Measurements from ENCODE around the gene PITPNM3.

Gene PITPNM3

DNA sequence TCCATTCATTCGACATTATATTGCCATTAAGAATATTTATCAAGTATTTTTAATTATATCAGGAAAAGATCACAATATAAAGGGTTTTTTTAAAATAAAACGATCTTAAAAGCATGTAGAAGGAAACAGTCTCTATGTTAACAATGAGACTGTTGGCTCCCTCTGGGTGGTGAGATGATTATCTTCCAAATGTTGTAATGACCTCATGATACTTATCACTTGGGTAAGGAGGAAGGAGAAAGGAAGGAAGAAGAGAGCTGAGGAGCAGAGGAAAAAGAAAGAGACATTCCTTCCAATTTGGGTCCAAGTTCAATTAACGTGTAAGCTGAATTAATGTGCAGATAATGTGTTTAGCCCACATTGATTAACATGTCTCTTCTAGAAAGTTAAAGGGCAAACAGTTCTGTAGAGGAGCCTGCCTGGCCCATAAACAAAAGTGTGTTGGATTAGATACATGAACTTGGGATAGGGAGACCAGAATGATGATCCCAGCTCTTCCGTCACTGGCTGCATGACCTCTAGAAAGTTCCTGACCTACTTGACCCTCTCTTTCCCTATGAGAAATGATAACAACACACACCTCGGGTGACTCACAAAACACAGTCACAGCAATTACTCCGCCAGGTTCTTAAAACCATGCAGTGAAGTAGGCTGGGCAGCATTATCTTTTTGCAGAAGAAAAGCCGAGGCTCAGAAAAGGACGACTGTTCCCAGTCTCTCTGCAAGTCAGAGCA, 80.1 kb downstream of the PITPNM3 start:
- no peak for DNase-seq

DNA sequence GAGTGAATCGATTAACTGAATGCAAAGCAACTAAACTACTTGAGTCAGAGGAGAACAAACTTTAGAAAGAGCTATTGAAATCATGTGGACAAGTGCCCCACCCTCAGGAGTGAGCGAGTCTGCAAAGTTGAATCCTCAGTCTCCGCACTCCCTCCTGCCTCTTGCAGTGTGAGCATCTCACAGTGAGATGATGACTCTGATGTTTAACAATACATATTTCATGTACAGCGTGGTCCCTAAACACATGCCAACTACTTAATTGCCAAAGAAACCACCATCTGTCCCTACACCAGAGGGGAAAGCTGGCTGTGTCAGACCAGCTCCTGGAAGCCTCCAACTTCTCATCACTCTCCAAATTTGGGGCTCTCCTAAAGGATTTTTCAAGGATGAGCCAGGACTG, 80.9 kb downstream of the PITPNM3 start:
- no peak for DNase-seq

DNA sequence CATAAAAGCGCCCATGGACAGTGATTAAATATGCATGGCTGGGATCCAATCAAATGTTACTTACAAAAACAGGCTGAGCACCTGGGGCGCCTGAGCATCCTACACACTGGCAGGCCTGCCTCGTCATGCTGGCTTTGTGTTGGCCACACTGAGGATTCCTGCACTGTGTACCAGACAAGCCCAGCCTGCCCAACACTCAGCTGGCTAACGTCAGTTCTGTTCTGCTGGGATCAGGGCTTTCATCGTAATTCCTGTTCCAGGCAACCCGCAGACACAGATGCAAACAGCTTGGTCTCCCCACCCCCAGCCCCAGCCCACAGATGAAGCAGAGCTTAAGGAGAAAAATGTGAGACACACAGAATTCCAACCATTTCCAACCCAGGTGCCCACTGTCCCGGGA, 81.4 kb downstream of the PITPNM3 start:
- no peak for DNase-seq

DNA sequence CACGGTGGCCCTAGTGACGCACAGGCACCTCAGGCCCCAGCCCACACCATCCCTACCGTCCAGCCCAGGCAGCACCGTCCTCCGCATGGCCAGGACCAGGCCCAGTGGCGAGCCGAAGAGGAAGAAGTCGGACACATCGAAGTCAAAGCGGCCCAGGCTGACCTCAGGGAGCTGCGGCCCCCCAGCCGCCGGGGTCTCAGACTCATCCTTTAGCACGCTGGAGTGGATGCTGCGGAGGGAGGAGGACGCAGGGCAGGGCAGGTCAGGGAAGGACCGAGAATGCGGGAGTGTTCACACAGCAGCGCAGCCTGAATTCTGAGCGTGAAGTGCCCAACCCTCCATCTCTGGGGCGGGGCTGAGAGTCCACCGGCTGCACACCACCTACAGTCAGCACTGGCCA, 82.0 kb downstream of the PITPNM3 start:
- DNase-seq, result no peak

DNA sequence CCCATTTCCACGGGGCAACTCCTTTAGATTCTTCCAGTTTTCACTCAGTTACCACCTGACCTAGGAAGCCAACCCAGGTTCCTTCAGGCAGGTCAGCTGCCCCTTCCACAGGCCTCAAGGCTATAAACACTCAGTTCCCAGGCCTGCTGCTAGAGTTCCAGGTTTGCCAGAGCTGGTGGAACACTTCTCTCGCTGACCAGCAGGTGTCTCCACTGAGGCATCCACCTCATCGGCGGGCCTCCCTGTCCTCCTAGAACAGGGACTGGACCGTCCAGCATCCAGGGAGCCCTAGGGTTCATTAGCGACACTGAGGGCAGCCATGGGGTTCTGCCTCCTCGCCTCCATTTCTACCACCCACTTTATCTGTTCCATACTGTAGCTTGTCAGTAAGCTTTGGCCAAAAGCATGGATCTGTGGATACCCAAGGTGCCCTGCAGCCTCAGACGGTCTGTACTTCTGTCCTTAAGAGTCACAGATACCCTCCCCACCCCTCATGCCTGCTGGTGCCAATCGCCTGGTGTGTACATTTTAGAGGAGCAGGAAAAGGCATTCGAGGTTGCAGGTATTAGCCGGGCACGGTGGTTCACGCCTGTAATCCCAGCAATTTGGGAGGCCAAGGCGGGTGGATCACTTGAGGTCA, 83.1 kb downstream of the PITPNM3 start:
- DNase-seq, result peak; percentile 25 to 41

DNA sequence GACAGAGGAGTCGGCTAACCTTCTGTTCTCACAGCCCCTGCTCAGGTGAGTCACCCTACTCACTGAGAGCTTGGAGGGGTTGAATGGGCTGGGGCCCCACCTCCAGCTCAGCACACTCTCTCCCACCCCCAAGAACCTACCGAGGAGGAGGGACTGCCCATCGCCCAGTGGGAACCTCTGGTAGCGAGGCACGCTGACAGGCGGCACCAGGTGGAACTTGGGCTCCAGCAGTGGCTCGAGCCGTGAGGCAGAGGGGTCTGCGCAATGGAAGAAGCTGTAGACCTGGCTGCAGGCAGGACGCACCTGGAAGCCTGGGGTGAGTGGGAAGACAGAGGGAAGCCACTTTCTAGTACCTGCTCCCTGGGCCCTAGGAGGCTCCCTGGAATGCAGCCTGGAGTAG, 83.8 kb downstream of the PITPNM3 start:
- no peak for DNase-seq

DNA sequence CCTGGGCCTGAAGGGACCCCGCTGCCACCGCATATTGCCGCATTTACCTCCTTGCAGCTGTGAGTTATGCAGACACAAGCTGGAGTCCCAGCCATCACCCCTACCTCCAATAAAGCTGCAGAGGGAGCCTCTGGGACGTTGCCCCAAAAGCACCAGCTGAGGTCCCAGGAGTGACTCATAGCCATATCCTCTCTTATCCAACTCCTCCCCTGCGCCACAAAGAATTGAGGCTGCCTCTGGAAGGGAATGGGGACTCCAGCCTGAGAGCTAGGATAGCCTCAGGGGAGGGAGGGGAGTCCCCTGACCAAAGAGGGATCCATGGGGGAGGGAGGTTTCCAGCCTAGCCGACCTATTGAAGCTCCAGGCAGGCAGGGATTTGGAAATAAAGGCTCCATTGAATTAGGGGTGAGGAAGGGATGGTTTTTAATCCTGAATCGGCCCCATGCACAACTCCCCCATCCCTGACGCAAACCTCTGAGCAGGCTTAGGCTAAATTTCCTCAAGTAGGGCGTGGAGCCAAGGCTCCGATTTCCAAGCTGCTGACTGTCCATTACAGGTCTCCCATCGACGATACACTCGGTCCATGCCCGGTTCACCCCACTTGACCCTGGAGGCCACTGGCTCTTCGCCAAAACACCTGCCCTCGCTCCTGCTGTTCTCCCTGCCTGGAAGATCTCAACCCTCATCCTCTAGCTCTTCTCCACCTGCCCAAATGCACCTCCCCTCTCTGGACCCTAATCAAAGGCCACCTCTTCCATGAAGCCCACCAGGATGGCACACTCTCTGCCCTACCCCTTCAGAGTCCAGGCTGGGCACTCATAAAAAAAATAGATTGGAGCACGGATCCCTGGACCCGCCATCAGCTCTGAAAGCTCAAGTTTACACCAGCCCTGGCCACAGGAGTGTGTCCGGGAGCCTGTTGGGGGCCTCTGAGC, 84.6 kb downstream of the PITPNM3 start:
- peak in 1 of 2 donors; percentile 22 for DNase-seq

DNA sequence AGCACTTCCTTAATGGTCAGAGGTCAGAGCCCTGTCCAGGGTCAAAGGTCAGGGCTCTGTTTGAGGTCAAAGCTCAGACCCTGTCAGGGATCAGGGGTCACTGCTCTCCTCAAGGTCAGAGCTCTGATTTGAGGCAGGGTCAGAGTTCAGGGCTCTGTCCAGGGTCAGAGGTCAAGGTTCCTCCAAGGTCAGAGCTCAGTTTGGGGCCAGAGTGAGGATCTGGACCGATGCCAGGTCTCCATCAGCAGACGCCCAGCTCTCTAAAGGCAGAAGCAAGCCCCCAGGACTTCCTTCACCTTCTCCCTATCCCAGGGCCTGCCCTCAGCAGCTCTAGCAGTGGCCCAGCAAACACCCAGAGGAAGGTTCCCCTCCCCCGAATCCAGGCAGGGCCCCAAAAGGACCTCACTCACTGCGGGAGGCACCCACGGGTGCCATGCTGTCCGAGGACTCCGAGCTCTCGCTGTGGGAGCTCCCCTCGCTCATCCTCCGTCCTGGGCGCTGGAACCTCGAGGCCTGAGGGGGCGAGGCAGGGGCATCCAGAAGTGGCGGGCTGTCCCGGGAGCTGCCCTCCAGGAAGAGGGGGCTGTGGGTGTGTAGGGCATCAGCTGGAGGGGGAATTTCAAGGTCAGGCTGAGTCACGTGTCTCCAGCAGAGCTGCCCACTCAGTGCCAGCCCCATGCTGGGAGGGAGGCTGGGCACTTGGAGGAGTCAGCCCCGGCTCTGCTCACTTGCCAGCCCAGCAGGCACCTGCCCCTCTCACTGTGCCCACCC, 85.4 kb downstream of the PITPNM3 start:
- no peak for DNase-seq

DNA sequence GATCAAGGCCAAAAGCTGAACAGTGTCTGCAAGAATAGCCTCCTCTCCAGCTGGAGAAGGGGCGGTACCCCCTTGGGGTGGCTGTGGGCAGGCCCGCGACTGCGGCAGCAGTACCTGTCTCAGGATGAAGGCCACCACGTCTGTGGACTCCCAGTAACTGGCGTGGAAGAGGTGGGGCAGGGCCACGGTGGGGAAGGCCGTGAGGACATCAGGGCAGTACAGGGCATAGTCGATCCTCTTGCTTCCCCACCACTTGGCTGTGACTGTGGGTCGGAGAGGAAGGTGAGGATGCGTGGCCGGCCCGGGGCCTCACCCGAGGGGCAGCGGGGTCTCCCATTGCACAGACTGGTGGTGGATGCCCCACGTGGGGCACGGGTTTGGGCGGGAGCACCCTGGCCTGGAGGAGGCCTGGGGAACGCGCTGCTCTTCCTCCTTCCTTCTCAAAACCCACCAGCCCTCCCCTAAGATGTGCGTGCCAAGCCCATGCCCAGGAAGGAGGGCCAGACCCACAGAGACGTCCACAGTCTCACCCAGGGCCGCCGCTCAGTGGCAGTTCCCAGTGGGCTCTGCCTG, 86.1 kb downstream of the PITPNM3 start:
- DNase-seq, result no peak

DNA sequence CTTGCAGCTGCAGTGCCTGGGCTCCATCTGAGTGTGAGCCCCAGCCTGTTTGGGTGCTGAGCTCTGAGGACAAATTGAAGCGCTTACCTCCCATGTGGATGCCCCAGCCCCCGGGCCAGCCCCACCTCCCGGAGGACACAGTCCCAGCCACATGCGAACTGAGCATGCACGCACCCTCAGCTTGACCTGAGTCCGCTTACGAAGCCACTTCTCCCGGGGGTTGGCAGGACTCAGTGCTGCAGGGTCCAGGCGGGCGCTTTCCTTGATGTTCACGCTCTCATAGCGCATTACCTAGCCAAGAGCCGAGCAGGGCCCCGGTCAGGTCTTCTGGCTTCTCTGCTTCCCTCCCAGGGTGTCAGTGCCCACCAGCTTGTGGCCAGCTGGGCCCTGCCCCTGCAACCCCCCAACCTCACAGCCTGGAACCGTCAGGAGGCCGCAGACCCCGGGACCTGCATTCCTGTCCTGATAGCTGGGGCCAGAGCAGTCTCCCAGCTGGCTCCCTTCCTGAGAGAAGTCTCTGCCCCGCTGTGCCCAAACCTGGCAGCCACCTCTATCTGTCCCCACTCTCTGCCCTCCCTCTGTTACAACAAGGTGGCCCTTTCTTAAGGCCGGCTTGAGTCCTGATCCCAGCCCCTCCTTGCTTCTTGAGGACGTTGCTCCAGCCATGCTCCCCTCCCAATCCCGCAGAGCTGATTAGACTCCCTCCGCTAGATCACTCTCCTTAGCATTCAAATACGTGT, 88.1 kb downstream of the PITPNM3 start:
- DNase-seq, result no peak

DNA sequence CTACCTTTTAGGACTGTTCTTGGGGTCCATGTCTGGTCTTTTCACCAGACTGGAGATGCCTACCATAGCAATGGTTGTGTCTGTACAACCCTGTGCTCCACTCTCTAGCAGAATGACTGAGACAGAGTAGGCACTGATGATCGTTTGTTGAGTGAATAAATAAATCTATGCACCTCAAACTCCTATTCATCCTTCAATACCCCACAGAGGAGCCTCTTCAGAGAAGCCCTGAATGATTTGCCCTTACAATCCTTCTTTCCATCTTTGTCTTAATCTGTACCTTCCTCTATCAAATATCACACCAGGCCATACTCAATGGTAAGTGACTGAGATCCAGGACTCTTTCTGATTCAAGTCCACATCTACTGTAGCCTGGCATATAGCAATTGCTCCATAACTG, 88.8 kb downstream of the PITPNM3 start:
- no peak for DNase-seq

DNA sequence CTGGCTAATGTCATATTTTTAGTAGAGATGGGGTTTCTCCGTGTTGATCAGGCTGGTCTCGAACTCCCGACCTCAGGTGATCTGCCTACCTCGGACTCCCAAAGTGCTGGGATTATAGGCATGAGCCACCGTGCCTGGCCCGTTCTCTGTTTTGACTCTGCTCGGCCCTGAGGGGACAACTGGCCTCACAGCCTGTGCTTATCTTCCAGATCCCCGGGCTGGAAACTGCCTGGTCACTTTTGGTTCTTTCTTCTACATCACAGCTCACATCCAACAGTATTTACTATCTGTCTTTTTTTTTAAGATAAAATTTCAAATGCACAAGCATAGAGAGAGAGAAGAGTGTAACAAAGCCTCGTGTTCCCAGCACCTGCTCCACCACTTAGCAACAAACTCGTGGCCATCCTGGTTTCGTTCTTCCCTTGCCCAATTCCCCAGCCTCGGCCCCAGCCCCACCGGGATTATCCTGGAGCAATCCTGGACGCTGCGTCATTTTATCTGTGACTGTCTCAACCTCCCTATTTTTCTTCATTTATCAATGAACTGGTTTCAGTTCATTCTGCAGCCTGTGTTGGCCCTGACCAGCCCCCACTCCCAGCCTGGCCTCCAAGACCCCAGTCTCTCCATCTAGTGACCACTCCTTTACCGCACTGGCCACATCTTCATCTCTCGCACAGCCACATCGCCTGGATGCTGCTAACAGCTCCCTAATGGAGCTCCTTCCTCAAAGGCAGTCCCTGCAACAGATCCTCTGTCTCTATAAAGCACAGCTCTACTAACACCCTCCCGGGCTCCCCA, 91.0 kb downstream of the PITPNM3 start:
- no peak for DNase-seq

DNA sequence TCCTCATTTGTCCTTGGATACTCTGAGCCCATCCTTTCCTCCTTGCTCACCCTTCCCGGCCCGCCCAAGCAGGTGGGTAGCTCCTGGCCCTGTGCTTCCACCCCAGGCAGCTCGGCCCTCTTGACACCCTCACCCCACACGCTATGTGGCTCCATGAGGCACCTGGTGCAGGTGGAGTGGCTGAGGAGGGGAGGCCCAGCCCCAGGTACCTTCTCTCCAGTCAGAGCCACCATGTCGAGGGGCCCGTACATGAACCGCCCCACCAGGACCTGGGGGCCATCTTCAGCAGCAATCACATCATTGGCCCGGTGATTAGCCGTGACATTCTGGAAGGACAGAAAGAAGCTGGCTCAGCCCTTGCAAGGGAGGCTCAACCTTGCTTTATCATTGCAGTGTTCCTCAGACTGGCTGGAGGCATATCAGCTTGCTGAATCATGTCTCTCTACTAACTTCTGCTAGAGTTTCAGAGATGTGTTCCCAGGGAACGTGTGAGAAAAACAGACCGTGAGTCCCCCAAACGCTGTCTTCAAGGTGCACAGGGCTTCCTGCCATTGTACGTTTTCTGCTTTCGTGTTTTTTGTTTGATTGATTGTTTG, 91.8 kb downstream of the PITPNM3 start:
- DNase-seq, result no peak

DNA sequence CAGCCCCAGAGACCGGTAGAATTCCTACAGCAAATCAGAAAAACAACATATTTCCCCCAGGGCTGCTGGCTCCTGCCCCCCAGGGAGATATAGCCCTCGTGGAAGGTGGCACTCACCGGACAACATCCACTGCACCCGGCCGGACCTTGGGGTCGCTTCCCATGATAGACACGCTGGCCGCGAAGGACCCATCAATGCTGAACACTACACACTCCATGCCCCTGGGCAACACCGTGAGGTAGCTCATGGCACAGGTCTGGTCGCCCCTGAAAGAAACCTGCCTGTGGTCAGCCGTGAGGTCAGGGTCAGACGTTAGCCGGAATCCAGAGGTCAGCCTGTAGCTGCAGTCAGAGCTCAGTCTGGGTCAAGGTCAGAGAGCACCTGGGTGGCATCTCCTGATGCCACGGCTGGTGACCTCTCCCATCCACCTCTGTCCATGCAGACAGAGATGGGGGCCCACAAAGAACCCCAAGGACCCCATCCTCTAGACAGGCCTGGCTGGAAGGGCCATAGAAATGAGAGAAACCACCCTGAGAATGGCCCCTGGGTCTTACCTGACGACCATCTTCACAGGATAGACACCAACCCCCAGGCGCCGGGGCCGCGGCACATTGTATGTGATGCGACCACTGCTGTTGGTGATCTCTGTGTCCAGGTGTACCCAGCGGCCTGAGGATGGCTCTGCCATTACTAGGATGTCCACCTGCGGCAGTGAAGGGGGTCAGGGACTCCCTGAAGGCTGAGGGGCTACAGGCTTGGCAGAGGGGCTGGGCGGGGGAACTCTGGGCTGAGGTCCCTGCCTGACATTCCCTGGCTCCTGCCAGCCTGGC, 92.5 kb downstream of the PITPNM3 start:
- no peak for DNase-seq

DNA sequence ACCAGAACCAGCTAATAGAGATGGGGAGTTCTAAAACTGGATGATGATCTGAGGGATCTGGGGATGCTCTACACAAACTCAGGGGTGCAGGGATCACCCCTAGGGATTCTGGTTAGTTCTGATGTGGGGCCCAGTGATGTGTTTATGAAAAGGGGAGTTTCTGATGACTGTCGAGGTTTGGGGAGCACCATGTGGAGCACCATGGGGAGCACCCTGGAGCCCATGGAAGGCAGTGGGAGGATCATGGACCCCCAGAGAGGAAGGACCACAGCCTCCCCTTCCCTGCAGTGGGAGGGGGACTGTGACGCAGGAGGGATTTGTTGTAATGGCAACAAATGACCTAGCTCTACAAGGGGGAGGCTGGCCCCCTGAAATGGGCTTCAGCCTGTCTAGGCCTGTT, 93.7 kb downstream of the PITPNM3 start:
- no peak for DNase-seq

DNA sequence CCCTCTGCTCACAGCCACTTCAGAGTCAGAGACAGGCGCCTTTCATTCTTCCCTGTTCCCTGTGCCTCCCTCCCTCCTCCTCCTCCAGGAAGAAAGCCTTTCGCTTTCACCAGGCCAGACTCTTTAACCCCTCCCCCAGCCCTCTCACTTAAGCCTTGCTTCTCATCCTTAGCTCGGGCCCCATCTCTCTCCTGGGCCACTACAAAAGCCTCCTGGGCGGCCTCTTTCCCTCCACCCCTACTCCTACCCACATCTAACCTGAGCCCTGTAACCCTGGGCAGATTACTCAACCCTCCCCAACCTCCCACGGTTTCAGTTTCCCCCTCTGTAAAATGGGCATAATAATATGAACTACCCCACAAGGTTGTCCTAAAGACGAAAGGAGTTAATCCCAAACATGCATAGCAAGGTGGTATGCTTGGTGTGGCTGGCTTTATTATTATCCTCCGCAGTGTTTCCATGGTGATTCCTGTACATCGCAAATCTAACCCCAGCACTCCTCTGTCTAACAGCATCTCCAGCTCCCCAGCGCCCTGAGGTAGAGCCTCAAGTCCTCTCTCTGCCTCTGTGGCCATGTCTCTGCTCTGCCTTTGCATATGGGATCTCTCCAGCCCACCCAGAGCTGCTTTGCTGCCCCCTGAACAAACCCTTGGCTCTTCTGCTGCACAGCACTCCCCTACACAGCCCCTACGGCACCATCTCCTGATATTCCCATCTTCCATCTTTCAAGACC, 94.4 kb downstream of the PITPNM3 start:
- DNase-seq, result no peak

DNA sequence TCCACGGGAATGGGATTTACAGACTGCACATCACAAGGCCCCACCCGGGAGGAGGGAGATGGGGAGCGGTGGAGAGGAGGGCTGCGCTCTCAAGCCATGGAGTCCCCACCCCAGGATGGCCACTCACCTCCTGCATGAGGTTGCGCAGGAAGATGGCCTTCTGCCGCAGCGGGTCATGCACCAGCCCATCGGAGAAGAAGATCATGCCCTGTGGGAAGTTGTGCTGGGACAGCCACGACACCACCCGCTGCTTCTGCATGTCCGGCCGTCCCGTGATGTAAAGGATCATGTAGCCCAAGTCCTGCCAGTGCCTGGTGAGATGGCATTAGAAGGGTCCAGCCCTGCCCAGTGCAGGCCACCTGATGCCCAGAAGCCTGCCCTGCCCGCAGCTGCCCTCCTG, 95.1 kb downstream of the PITPNM3 start:
- DNase-seq, result no peak

DNA sequence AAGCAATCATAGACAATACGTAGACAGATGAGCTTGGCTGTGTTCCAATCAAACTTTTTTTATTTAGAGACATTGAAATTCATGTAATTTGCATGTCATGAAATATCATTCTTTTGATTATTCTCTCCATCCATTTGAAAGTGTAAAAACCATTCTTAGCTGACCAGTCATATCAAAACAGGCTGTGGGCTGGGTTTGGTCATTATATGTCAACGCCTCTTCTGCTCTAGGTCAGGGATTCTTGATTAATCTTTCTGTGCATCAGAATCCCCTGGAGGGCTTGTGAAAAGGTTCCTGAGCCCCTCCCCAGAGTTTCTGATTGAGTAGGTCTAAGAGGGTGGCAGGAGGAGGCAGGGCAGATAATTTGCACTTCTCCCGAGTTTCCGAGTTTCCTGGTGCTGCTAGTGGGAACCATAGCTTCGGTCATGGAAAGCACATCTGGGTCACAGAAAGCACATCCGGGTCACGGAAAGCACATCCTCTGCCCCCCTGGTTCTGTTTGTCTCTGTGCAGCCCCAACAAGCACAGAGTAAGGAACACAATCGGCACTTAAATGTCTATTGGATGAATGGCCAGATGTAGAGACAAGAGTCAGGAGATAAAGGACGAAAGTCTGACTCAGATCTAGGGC, 95.7 kb downstream of the PITPNM3 start:
- no peak for DNase-seq

All from bone marrow (tissue), 2 donors.